GM18498 (cell line): Measurements from ENCODE around the gene FAM241A.
A peak's percentile ranks its signal among the peaks of the same experiment; 100 is the strongest.
"Not testable (repeated sequence)": the region's sequence is repeated elsewhere in the genome, so short reads cannot be mapped to it uniquely, and the experiment has no call there.

Source experiments
- ATAC-seq: cut with Tn5 transposase; IDR thresholded peaks from one replicate; pipeline ENCODE4 v1.9.1; 2021; ENCODE audit warnings: mild to moderate bottlenecking, moderate library complexity; ENCODE audit not compliant: unreplicated experiment

Gene FAM241A

DNA sequence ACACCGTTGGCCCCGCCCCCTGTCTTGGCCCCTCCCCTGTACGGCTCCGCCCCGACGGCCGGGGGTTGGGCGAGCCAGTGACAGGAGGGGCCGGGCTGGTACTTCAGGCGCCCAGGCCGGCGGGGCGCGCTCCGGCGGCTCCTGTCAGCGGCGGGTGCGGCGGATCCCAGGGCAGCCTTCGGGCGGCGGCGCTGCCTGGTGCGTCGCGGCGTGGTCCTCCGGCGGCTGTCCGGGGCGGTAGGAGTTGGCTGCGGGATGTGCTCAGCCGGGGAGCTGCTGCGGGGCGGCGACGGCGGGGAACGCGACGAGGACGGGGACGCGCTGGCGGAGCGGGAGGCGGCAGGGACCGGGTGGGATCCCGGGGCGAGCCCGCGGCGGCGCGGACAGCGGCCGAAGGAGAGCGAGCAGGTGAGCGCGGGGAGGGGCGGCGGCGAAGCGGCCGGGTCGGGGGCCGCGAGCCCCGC, at the start of gene FAM241A:
FAM241A (plus strand) TSS at position 129 of the 464 bp plus-strand sequence; CDS start at position 256, 127 bp downstream.
- peak; percentile 93 for ATAC-seq

GRCh38 chr4:112098841-112099530, 46.3 kb upstream of the FAM241A start:
- ATAC-seq: no peak

GRCh38 chr4:112099701-112100297, 45.5 kb upstream of the FAM241A start:
- ATAC-seq: peak; percentile 67

GRCh38 chr4:112102875-112103370, 42.3 kb upstream of the FAM241A start:
- no peak for ATAC-seq

DNA sequence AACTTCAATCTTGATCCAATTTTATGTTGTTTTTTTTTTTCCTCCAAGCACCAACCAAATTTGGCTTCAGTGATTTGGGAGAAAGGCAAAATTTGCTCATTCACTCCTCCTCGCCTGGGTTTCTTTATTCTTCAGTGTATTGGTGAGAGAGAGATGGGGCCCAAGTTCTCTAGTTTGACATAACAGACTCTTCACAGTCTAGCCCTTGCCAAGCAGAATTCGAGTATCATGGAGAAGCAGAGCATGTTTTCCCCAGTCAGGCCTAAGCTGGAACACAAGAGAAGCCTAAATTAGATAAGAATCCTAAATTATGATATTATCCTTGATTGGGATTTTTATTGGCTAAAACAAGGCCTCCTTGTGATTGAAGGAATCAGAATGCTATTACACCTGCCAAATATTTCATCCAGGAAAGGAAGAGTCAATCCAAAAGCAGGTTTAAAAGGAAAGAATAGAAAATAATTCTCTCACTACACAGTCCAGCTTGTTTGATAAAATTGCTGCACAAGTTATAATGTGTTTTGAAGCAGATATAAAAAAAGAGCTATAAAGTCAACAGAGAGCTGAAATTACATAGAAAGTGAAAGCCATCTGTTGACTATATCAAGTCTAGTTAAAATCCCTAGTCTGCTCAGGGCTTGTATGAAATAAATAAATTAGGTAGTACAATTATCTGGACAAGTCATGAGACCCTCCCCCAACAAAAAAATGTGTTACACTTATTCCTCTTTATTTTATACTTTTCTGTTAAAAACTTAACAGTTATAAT, 39.9 kb upstream of the FAM241A start:
- ATAC-seq: no peak

DNA sequence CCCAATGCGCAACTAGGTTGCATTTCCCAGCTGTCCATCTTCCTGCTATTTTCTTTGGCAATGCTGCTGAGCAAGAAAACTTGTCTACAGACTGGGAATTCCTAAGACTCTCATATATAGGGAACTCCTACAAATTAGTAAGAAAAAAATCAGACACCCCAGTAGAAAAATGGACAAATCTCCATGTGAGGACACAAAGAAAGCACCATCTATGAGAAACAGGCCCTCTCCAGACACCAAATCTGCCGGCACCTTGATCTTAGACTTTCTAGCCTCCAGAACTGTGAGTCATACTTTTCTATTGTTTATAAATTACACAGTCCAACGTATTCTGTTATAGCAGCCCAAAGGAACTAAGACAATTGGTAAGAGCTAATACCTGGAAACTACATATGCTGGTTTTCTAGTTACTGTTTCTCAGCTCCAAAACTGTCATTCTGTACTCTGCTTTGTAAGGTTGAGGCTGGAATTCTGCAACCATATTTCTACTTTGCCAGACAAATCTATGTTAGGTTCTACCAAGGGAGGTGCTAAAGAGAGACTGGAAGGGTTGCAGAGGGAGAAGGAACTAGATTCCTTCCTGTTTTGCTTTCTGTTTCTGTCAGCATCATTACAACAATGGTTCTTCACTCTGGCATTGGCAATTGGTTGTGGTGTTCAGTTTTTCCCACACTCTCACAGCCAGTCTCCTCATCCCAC, 35.7 kb upstream of the FAM241A start:
- peak; percentile 70 for ATAC-seq

- ATAC-seq: no peak
Measured at GRCh38 chr4:112110059-112110425, 35.2 kb upstream of the FAM241A start.

DNA sequence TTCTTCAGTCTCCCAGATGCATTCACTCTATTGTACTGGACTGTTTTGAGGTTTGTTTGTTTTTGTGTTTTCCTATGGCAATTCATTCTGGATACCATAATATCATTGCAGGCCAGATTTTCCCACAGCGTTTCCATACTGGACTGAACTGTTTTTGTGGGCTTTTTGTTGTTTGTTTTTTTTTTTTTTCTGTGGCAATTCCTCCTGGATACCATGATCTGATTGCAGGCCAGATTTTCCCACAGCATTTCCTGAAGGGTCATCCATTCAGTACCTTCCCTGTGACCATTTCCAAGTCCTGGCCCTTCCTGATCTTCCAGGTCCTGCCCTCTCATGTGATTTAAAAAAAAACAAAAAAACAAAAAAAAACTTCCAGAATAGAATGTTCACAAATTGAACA, 33.9 kb upstream of the FAM241A start:
- ATAC-seq: no peak

- ATAC-seq: not testable (repeated sequence)
Measured at GRCh38 chr4:112112095-112112494, 33.2 kb upstream of the FAM241A start.

- ATAC-seq: no peak
Measured at GRCh38 chr4:112112590-112113170, 32.6 kb upstream of the FAM241A start.

DNA sequence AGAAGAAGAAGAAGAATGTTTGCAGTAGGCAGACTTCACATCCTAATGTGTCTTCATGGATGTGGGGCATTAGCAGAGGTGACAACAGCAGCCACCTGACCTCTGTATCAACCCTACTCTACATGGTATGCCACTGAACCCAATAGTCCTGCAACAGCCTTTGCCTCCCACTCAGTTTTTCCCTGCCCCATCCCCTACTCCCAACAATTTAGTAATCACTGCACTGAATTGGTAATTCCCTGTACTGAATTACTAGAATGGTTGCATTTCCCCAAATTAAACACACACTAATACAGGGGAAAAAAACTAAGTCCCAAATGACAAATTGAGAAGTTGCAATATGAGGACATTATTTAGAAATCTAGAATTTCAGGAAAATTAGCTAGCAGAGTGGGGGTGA, 31.4 kb upstream of the FAM241A start:
- ATAC-seq: no peak

GRCh38 chr4:112114452-112114851, 30.8 kb upstream of the FAM241A start:
- no peak for ATAC-seq

DNA sequence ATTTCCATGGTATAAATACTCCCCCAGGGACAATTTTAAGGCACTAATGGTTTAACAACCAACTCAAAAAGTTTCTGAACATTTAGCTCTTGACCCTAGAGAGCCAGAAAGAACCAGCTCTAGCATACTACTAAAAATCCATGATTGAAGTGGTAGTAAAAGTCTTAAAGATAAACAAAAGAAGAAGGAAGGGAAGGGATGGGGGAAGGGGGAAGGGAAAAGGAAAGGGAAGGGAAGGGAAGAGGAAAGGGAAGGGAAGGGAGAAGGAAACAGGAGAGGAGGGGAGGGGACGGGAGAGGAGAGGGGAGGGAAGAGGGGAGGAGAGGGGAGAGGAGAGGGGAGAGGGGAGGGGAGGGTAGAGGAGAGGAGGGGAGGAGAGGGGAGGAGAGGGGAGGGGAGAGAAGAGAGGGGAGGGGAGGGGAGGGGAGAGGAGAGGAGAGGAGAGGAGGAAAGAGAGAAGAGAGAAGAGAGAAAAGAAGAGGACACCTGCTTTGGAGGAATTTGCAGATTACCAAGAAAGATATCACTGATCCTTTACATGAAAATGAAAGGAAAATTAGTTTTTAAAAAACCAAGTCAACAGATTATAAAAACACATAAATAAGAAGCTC, 26.4 kb upstream of the FAM241A start:
- no peak for ATAC-seq

GRCh38 chr4:112119353-112119783, 25.9 kb upstream of the FAM241A start:
- peak; percentile 81 for ATAC-seq

GRCh38 chr4:112120021-112120420, 25.2 kb upstream of the FAM241A start:
- no peak for ATAC-seq

DNA sequence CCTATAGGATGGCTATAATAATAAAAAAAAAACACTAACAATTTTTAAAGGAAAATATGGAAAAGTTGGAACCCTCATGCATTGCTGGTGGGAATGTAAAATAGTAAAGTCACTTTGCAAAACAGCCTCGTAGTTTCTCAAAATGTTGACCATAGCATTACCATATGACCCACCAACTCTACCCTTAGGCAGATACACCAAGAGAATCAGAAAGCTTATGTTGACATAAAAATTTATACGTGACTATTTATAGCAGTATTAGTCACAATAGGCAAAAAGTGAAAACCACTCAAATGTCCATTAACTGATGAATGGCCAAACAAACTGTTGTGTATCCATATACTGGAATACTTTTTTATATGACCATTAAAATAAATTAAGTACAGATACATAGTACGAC, 19.8 kb upstream of the FAM241A start:
- ATAC-seq: no peak

DNA sequence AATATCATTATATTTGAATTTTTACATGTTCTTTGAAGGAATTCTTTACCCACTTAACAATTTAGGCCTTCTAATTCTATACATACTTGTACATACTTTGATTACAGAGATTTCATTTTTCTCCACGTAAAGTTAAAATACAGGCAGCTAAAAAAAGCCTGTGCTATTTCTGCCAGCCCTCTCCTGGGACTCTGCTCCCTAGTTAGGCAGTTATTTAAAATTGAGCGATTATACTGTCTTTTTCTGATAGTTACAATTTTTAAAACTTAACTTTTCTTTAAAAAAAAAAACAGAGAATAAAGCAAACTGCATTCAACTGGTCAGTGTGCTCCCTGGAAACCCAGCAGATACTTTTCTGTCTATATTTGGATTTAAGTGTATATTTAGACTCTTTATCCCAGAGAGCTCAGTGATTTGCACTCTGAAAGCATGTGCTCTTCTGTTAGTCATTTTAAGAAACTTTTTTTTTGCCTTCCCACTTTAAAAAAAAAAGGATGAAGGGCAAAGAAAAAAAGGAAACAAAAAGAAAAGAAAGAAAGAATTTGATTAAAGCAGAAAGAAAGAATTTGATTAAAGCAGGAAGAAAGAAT, 18.1 kb upstream of the FAM241A start:
- no peak for ATAC-seq

GRCh38 chr4:112127803-112128202, 17.5 kb upstream of the FAM241A start:
- no peak for ATAC-seq

GRCh38 chr4:112128452-112128851, 16.8 kb upstream of the FAM241A start:
- ATAC-seq: no peak

- ATAC-seq: no peak
Measured at GRCh38 chr4:112130906-112131305, 14.3 kb upstream of the FAM241A start.
